K562 (cell line): Measurements from ENCODE around the gene XPA. TPM values are rescaled to one million over a fixed set of nuclear protein-coding genes. Genes with fewer than 3 reads are reported as not detected.
A peak's percentile ranks its signal among the peaks of the same experiment; 100 is the strongest.

Source experiments
- ATF6 ChIP-seq: sonication (generic); formaldehyde crosslinking; IDR thresholded peaks from 2 replicates; pipeline ENCODE4 v1.4.0; 2020; ENCODE audit warnings: mild to moderate bottlenecking, missing genetic modification reagents
- BCL6 ChIP-seq: fragments of 250-450 bp; sonication (Bioruptor Pico); IDR thresholded peaks from 2 replicates; pipeline ENCODE4 v1.4.0; 2020
- C11orf30 ChIP-seq: fragments of 450-650 bp; IDR thresholded peaks from 2 replicates; pipeline ENCODE4 v1.6.1; 2016; ENCODE audit warnings: low read depth, mild to moderate bottlenecking
- CHCHD3 ChIP-seq: fragments of 250-450 bp; sonication (Bioruptor Pico); IDR thresholded peaks from 2 replicates; pipeline ENCODE4 v2.1.2; 2022; ENCODE audit warnings: mild to moderate bottlenecking
- CTCF ChIP-seq, 3 experiments: IDR thresholded peaks in 2 of 3; conservative IDR thresholded peaks in 1 of 3; 2 replicates each; pipeline ENCODE4 v1.5.1; 2011 to 2012; ENCODE audit warnings: low read length in 3 of 3, mild to moderate bottlenecking in 3 of 3, control low read depth in 2 of 3, improper control_type of control experiment in 1 of 3, inconsistent platforms in 1 of 3, low read depth in 1 of 3, mixed read lengths in 1 of 3, moderate library complexity in 1 of 3; ENCODE audit not compliant: insufficient read depth in 2 of 3
- E2F5 ChIP-seq: sonication (generic); formaldehyde crosslinking; IDR thresholded peaks from 2 replicates; pipeline ENCODE4 v1.8.0; 2022; ENCODE audit warnings: mild to moderate bottlenecking, missing genetic modification reagents
- ETV6 ChIP-seq, 3 experiments: fragments of 150-350 bp in 1 of 3; sonication (generic) in 1 of 3; formaldehyde crosslinking in 1 of 3; IDR thresholded peaks; 2 replicates each; pipeline versions ENCODE4 v1.6.1 to v1.8.0; 2014 to 2022; ENCODE audit warnings: borderline replicate concordance in 2 of 3, low read depth in 2 of 3, antibody characterized with exemption in 1 of 3, low read length in 1 of 3, mild to moderate bottlenecking in 1 of 3, missing genetic modification reagents in 1 of 3
- HMGXB4 ChIP-seq: sonication (generic); formaldehyde crosslinking; IDR thresholded peaks from 2 replicates; pipeline ENCODE4 v1.8.1; 2023; ENCODE audit warnings: mild to moderate bottlenecking, missing genetic modification reagents
- ILF3 ChIP-seq: fragments of 450-650 bp; IDR thresholded peaks from 2 replicates; pipeline ENCODE4 v1.6.1; 2018; ENCODE audit warnings: antibody characterized with exemption, mild to moderate bottlenecking, moderate library complexity, borderline replicate concordance
- LARP7 ChIP-seq: fragments of 450-650 bp; IDR thresholded peaks from 2 replicates; pipeline ENCODE4 v1.6.1; 2016
- OTX1 ChIP-seq: fragments of 450-650 bp; formaldehyde crosslinking; IDR thresholded peaks from 2 replicates; pipeline ENCODE4 v1.4.0; 2022; ENCODE audit warnings: mild to moderate bottlenecking
- PRPF4 ChIP-seq: fragments of 200-400 bp; formaldehyde crosslinking; IDR thresholded peaks from one replicate; pipeline ENCODE4 v1.6.1; 2017; ENCODE audit warnings: low read length, low read depth, mild to moderate bottlenecking; ENCODE audit not compliant: insufficient read depth, poor library complexity, severe bottlenecking
- TEAD4 ChIP-seq, 2 experiments: sonication (generic) in 1 of 2; formaldehyde crosslinking in 1 of 2; IDR thresholded peaks; 2 replicates each; pipeline versions ENCODE4 v1.6.1 to v1.8.0; 2012 to 2022; ENCODE audit warnings: borderline replicate concordance in 1 of 2, inconsistent platforms in 1 of 2, low read length in 1 of 2, mild to moderate bottlenecking in 1 of 2, missing genetic modification reagents in 1 of 2
- U2AF1 ChIP-seq: fragments of 200-400 bp; formaldehyde crosslinking; optimal IDR thresholded peaks from 2 replicates; pipeline ENCODE3; 2017; ENCODE audit warnings: mild to moderate bottlenecking, low read depth, low read length, moderate library complexity
- YY1 ChIP-seq, 3 experiments: IDR thresholded peaks; 2 replicates each; pipeline ENCODE4 v1.6.1; 2011; ENCODE audit warnings: low read length in 2 of 3, mild to moderate bottlenecking in 2 of 3, moderate library complexity in 2 of 3, borderline replicate concordance in 1 of 3, control low read depth in 1 of 3, low read depth in 1 of 3; ENCODE audit not compliant: insufficient read depth in 3 of 3, insufficient replicate concordance in 2 of 3, control insufficient read depth in 1 of 3, insufficient read length in 1 of 3; ENCODE audit errors: extremely low read depth in 1 of 3
- ZKSCAN1 ChIP-seq: fragments of 150-350 bp; IDR thresholded peaks from 2 replicates; pipeline ENCODE4 v1.6.1; 2016; ENCODE audit warnings: low read depth, low read length
- ZNF79 ChIP-seq: fragments of 250-450 bp; sonication (Bioruptor Pico); IDR thresholded peaks from 2 replicates; pipeline ENCODE4 v1.4.0; 2020; ENCODE audit warnings: low read depth, mild to moderate bottlenecking, moderate library complexity
- polyA plus RNA-seq, 8 experiments: library from polyadenylated mRNA; depleted of rRNA in 4 of 8; stranded (reverse) in 5 of 8; unstranded in 3 of 8; fragments of >200 nt; fragmentation: Nextera tagmentation in 2 of 8; fragmentation: Illumina TruSeq in 1 of 8; extraction: Ambion mirVana in 2 of 8; extraction: Trizol in 1 of 8; gene quantifications; 2 replicates each; pipeline versions ENCODE4 v1.2.1 to v1.2.3, GENCODE V29; 2011 to 2014; ENCODE audit warnings: inconsistent platforms in 1 of 8, missing spikeins in 1 of 8
- total RNA-seq, 7 experiments: library from RNA; depleted of rRNA in 6 of 7; stranded (reverse); fragments of >200 nt in 6 of 7; fragmentation: Illumina TruSeq in 2 of 7; extraction: Trizol in 2 of 7; gene quantifications; 2 replicates each; pipeline versions ENCODE4 v1.2.1 to v1.2.3, GENCODE V29; 2011 to 2021; ENCODE audit warnings: low replicate concordance in 1 of 7

The XPA gene
- total and polyA plus RNA-seq, 9 of the 15 experiments (the other 6 are each of a cell fraction or from before 2014, with no cell fraction given), result 5.1 to 18.2 (median 14.1) TPM

GRCh38 chr9:97632985-97633858 is 63.9 kb downstream of the XPA start, which contains the start of the genes NCBP1 and TSTD2 (continued):
- TF ChIP-seq ETV6 (IDR thresholded peaks at IDR 0.05; ENCODE audit: borderline replicate concordance in 1 of 2, low read depth in 2 of 2, low read length in 1 of 2), result no peak
- TF ChIP-seq ETV6 (CRISPR knock-in tag; IDR thresholded peaks at IDR 0.05; ENCODE audit: borderline replicate concordance), result peak; percentile 93; the same call in 1 of the 2 replicates
- TF ChIP-seq OTX1 (CRISPR knock-in tag), result 0 out of 2 replicates have a peak, but pooled peaks have one; percentile 56
- TF ChIP-seq LARP7, result no peak
- no peak for TF ChIP-seq U2AF1
- TF ChIP-seq YY1 (IDR thresholded peaks at IDR 0.05; ENCODE audit: borderline replicate concordance in 1 of 3, control insufficient read depth in 1 of 3, extremely low read depth in 1 of 3, insufficient read depth in 3 of 3, insufficient read length in 1 of 3, insufficient replicate concordance in 2 of 3, low read depth in 1 of 3, low read length in 2 of 3), result peak in 2 of 3 experiments; percentile 59 to 77
- peak; percentile 68 for TF ChIP-seq C11orf30
- TF ChIP-seq ZKSCAN1, result no peak
- no peak; the same call in 1 of the 2 replicates for TF ChIP-seq TEAD4 (IDR thresholded peaks at IDR 0.05; ENCODE audit: low read length)
- TF ChIP-seq TEAD4 (CRISPR knock-in tag; IDR thresholded peaks at IDR 0.05; ENCODE audit: borderline replicate concordance), result peak; percentile 95
- TF ChIP-seq CTCF (IDR thresholded peaks at IDR 0.05 in 2 of 3, conservative IDR thresholded peaks at IDR 0.05 in 1 of 3; ENCODE audit: insufficient read depth in 2 of 3, low read depth in 1 of 3, low read length in 3 of 3), result no peak
- no peak for TF ChIP-seq ILF3
- TF ChIP-seq E2F5 (CRISPR knock-in tag), result no peak; the same call in 1 of the 2 replicates
- peak; percentile 44; the same call in 1 of the 2 replicates for TF ChIP-seq HMGXB4 (CRISPR knock-in tag)
- no peak for TF ChIP-seq BCL6
- TF ChIP-seq CHCHD3 (CRISPR knock-in tag), result no peak
- no peak for TF ChIP-seq ATF6
- no peak for TF ChIP-seq PRPF4
- no peak for TF ChIP-seq ZNF79 (CRISPR knock-in tag)
